ENCODE measurements around the gene AK8.
"Not testable (repeated sequence)": the region's sequence is repeated elsewhere in the genome, so short reads cannot be mapped to it uniquely, and the experiment has no call there.

The AK8 gene

GRCh38 chr9:132776891-132777290 lies 101.2 kb downstream of the AK8 start:
- TF ChIP-seq CTCF (IDR thresholded peaks at IDR 0.05; ENCODE audit: low read depth, low read length): no peak

DNA sequence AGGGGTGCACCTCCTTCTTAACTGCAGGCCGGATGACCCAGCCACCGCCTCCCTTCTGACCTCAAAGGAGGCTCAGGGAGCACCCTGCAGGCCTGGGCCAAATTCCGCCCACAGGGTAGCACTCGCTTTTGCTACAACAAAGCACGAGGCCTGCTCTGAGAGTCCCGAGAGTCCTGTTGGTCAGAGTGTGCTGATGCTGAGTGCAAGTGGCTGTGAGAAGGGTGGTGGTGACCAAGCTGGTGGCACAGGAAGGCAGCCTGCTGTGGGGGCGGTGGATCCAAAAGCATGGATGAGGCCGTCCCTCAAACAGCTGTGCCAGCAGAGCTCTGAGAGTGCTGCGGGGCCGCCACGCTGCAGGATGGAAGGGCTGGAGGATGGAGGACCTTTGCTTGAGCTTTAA lies 101.8 kb downstream of the AK8 start:
- no peak for TF ChIP-seq CTCF (IDR thresholded peaks at IDR 0.05; ENCODE audit: low read depth, low read length)
- H3K27me3 ChIP-seq (ENCODE audit: insufficient read depth, low read depth, severe bottlenecking): no peaks in the 10 kb centered on the region
- H3K9me3 ChIP-seq (ENCODE audit: severe bottlenecking): peaks cover 11% of the 10 kb centered on the region
- no peak overlapping the region for H3K4me3 ChIP-seq (ENCODE audit: low read depth, low read length)
- DNase-seq: no peak
- no peak overlapping the region for H3K27ac ChIP-seq
- H3K36me3 ChIP-seq: no peaks in the 10 kb centered on the region

More at GRCh38 chr9:132776891-132777290, 101.2 kb downstream of the AK8 start:
- Histone ChIP-seq H3K4me3 (ENCODE audit: low read depth, low read length) (no peak overlapping the region), H3K27me3 (ENCODE audit: insufficient read depth, low read depth, severe bottlenecking) (no peaks in the 10 kb centered on the region), H3K9me3 (ENCODE audit: severe bottlenecking) (peaks cover 5% of the 10 kb centered on the region), H3K27ac (no peak overlapping the region), H3K36me3 (no peaks in the 10 kb centered on the region)
- DNase-seq: no peak

- H3K27ac ChIP-seq: no peak overlapping the region
- H3K36me3 ChIP-seq: no peaks in the 10 kb centered on the region
- no peak for DNase-seq
- H3K27me3 ChIP-seq (ENCODE audit: insufficient read depth, low read depth, severe bottlenecking): no peaks in the 10 kb centered on the region
- TF ChIP-seq CTCF (IDR thresholded peaks at IDR 0.05; ENCODE audit: low read depth, low read length): no peak
- H3K4me3 ChIP-seq (ENCODE audit: low read depth, low read length): no peak overlapping the region
- H3K9me3 ChIP-seq (ENCODE audit: severe bottlenecking): peaks cover 12% of the 10 kb centered on the region
These were observed 102.4 kb downstream of the AK8 start for GRCh38 chr9:132775720-132776119.

DNA sequence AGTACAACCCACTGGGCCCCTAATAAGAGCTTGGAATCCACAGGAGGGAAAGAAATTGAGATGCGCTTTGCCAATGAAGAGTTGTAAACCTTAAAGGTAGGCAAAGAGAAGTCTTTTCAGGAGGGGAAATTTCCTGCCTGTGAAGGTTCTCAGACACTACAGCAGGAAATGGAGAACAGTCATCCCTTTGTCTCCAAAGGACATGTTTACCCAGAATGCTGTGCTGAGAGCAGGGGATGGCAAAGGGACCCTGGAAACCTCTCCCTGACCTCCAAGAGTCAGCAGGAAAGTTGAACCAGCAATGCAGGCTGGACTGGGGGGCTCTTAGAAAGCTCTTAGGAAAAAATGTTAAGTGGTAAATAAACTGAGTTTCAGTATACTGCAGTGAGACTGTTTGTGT lies 103.2 kb downstream of the AK8 start:
- no peak for TF ChIP-seq CTCF (IDR thresholded peaks at IDR 0.05; ENCODE audit: low read depth, low read length)
- no peaks in the 10 kb centered on the region for H3K36me3 ChIP-seq
- no peak overlapping the region for H3K4me3 ChIP-seq (ENCODE audit: low read depth, low read length)
- H3K9me3 ChIP-seq (ENCODE audit: severe bottlenecking): peaks cover 12% of the 10 kb centered on the region
- H3K27me3 ChIP-seq (ENCODE audit: insufficient read depth, low read depth, severe bottlenecking): no peaks in the 10 kb centered on the region
- DNase-seq: no peak
- no peak overlapping the region for H3K27ac ChIP-seq

- Histone ChIP-seq H3K27ac (no peak overlapping the region), H3K36me3 (no peaks in the 10 kb centered on the region), H3K27me3 (ENCODE audit: insufficient read depth, low read depth, severe bottlenecking) (no peaks in the 10 kb centered on the region), H3K9me3 (ENCODE audit: severe bottlenecking) (peaks cover 12% of the 10 kb centered on the region), H3K4me3 (ENCODE audit: low read depth, low read length) (no peak overlapping the region)
- TF ChIP-seq CTCF (IDR thresholded peaks at IDR 0.05; ENCODE audit: low read depth, low read length): no peak
- DNase-seq: no peak
These were observed 104.2 kb downstream of the AK8 start for GRCh38 chr9:132773764-132774339.

GRCh38 chr9:132773093-132773492 lies 105.0 kb downstream of the AK8 start:
- no peaks in the 10 kb centered on the region for H3K36me3 ChIP-seq
- no peak for DNase-seq
- no peaks in the 10 kb centered on the region for H3K27me3 ChIP-seq (ENCODE audit: insufficient read depth, low read depth, severe bottlenecking)
- no peak overlapping the region for H3K27ac ChIP-seq
- H3K9me3 ChIP-seq (ENCODE audit: severe bottlenecking): peaks cover 12% of the 10 kb centered on the region
- no peak overlapping the region for H3K4me3 ChIP-seq (ENCODE audit: low read depth, low read length)
- no peak for TF ChIP-seq CTCF (IDR thresholded peaks at IDR 0.05; ENCODE audit: low read depth, low read length)

GRCh38 chr9:132771752-132772151 lies 106.3 kb downstream of the AK8 start:
- DNase-seq; H3K36me3 ChIP-seq; H3K4me3 ChIP-seq (ENCODE audit: low read depth, low read length); H3K27me3 ChIP-seq (ENCODE audit: insufficient read depth, low read depth, severe bottlenecking); H3K27ac ChIP-seq: not testable (repeated sequence)
- H3K9me3 ChIP-seq (ENCODE audit: severe bottlenecking): peaks cover 12% of the 10 kb centered on the region
